Ascending aorta (tissue), 2 donors: Measurements from ENCODE around the gene PHACTR3. TPM values are rescaled to one million over a fixed set of nuclear protein-coding genes. Genes with fewer than 3 reads are reported as not detected.

Experiments used
- DNase-seq, 2 donors: peaks; one replicate each; pipeline ENCODE4 v3.0.0-alpha.2; 2019; ENCODE audit warnings: low spot score in 2 of 2
- H3K27ac ChIP-seq, 2 donors: fragments of 200-600 bp; sonication (generic); one replicate each; pipeline ENCODE4 v1.5.1; 2016 to 2017; ENCODE audit warnings: mild to moderate bottlenecking in 1 of 2
- H3K27me3 ChIP-seq: fragments of 200-600 bp; sonication (generic); one replicate; pipeline ENCODE4 v1.5.1; 2017
- H3K36me3 ChIP-seq, 2 donors: fragments of 200-600 bp; sonication (generic); one replicate each; pipeline ENCODE4 v1.5.1; 2016
- H3K4me1 ChIP-seq, 2 donors: fragments of 200-600 bp; sonication (generic); one replicate each; pipeline ENCODE4 v1.5.1; 2016 to 2017; ENCODE audit warnings: mild to moderate bottlenecking in 1 of 2
- H3K4me3 ChIP-seq, 2 donors: fragments of 200-600 bp; sonication (generic); one replicate each; pipeline ENCODE4 v1.5.1; 2016 to 2017; ENCODE audit warnings: mild to moderate bottlenecking in 1 of 2
- H3K9me3 ChIP-seq, 2 donors: fragments of 200-600 bp; sonication (generic); one replicate each; pipeline ENCODE4 v1.5.1; 2016
- CTCF ChIP-seq, 3 experiments: fragments of 200-600 bp in 2 of 3; fragments of 450-650 bp in 1 of 3; sonication (generic) in 2 of 3; IDR thresholded peaks; one replicate each; pipeline ENCODE4 v1.5.1; 2016 to 2019; ENCODE audit warnings: antibody characterized with exemption in 3 of 3, mild to moderate bottlenecking in 1 of 3, moderate library complexity in 1 of 3
- intact Hi-C: fragments of 100-400 bp; cut with DNase I; formaldehyde crosslinking; loops from one replicate; pipeline ENCODE4 v1.15.1; 2023
- total RNA-seq: library from RNA; depleted of rRNA; stranded (reverse); fragments of >200 nt; gene quantifications from one replicate; pipeline ENCODE4 v1.1.0, GENCODE V29; 2016

The PHACTR3 gene
- total RNA-seq, 1 donor from 2014 or later, result not detected

- no peaks in the 10 kb centered on the region for H3K4me1 ChIP-seq
- H3K4me3 ChIP-seq, result no peak overlapping the region
- no peak for TF ChIP-seq CTCF (IDR thresholded peaks at IDR 0.05)
- H3K27ac ChIP-seq, result no peak overlapping the region
- H3K36me3 ChIP-seq, result no peaks in the 10 kb centered on the region
- no peaks in the 10 kb centered on the region for H3K27me3 ChIP-seq
- DNase-seq, result no peak
- intact Hi-C loops, result no loop called here
- H3K9me3 ChIP-seq, result no peaks in the 10 kb centered on the region
Measured at GRCh38 chr20:59584278-59584925, 19.9 kb upstream of the PHACTR3 start.

DNA sequence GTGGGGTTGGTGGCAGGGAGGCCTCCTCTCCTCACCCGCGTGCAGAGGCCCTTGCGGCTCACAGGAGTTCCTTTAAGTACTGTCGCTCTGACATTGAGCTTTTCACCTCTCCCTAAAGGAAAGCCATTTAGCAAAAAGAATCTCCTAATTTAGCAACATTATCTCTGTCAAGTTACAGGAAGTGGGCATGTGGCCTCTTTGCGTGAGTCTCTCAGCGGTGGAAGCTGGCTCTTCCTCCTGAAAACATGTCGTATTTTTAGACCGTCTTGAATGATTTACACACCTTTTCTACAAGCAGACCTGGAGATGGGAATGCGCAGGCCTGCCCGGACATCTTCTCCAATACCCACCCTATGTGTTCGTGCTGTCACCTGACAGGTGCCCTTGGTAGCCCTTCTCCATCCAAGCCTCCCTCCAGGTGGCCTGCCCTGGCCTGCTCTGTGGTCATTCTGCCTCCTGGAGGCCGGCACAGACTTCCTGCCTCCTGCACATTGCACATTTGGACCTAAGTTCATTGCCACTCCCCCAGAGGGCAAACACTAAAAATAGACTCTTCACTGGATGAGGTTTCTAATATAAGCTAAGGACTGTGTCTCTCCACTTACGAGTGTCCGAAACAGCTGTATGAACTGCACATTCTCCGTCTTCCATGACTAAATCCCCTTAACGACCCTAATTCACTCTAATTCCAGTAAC lies 18.5 kb upstream of the PHACTR3 start:
- Histone ChIP-seq H3K27me3 (no peaks in the 10 kb centered on the region), H3K4me1 (no peaks in the 10 kb centered on the region), H3K27ac (no peak overlapping the region), H3K36me3 (no peaks in the 10 kb centered on the region), H3K4me3 (no peak overlapping the region), H3K9me3 (no peaks in the 10 kb centered on the region)
- no peak for TF ChIP-seq CTCF (IDR thresholded peaks at IDR 0.05)
- intact Hi-C loops, result no loop called here
- no peak for DNase-seq

DNA sequence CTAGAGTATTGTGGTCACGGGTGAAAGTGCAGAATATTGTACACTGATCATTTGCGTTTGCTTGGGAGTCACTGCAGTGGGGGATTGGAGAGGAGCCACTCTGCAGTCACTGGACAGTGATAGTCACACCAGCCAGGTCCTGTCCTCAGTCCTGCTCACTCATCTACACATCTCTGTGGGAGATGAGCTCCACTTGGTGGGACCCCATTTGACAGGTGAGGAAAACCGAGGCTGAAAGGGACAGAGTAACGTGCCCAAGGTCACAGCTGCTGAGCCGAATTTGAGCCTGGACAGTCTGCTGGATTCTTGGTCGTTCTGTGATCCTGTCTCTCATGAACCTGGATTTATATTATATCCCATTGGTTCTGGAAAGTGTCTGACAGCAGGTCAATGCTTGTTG lies 17.7 kb upstream of the PHACTR3 start:
- intact Hi-C loops, result no loop called here
- Histone ChIP-seq H3K4me3 (no peak overlapping the region), H3K4me1 (no peaks in the 10 kb centered on the region), H3K36me3 (no peaks in the 10 kb centered on the region), H3K27ac (no peak overlapping the region), H3K9me3 (no peaks in the 10 kb centered on the region), H3K27me3 (no peaks in the 10 kb centered on the region)
- no peak for TF ChIP-seq CTCF (IDR thresholded peaks at IDR 0.05)
- no peak for DNase-seq

DNA sequence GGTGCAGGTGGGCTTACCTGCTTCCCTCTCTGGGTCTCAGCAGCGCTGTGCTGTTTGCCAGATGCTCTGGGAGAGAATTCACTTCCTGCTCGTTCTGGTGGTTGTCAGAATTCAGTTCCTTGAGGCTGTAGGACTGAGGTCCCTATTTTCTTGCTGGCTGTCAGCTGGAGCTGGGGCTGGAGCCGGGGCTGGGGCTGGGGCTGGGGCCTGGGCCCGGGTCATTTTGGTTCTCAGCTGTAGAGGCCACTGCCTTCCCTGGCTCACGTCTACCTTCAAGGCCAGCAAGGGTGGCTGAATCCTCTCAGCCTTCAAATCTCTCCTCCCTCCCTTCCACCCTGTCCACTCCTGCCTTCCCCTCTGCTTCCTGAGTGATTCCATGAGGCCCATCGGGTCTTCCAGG lies 16.8 kb upstream of the PHACTR3 start:
- no peak for DNase-seq
- Histone ChIP-seq H3K27ac (no peak overlapping the region), H3K4me3 (no peak overlapping the region), H3K9me3 (no peaks in the 10 kb centered on the region), H3K36me3 (no peaks in the 10 kb centered on the region), H3K27me3 (no peaks in the 10 kb centered on the region), H3K4me1 (no peaks in the 10 kb centered on the region)
- no peak for TF ChIP-seq CTCF (IDR thresholded peaks at IDR 0.05)
- intact Hi-C loops, result no loop called here

- Histone ChIP-seq H3K4me3 (no peak overlapping the region), H3K36me3 (no peaks in the 10 kb centered on the region), H3K9me3 (no peaks in the 10 kb centered on the region), H3K27ac (no peak overlapping the region), H3K27me3 (no peaks in the 10 kb centered on the region), H3K4me1 (no peaks in the 10 kb centered on the region)
- intact Hi-C loops, result no loop called here
- DNase-seq, result no peak
- TF ChIP-seq CTCF (IDR thresholded peaks at IDR 0.05), result no peak
Measured at GRCh38 chr20:59588236-59588855, 16.0 kb upstream of the PHACTR3 start.
